NCI-H1105 (cell line): ENCODE data around the gene STIP1.

Source experiments
- DNase-seq: peaks from one replicate; lab custom pipeline; 2025; lab: John Stamatoyannopoulos, UW

STIP1 gene

DNA sequence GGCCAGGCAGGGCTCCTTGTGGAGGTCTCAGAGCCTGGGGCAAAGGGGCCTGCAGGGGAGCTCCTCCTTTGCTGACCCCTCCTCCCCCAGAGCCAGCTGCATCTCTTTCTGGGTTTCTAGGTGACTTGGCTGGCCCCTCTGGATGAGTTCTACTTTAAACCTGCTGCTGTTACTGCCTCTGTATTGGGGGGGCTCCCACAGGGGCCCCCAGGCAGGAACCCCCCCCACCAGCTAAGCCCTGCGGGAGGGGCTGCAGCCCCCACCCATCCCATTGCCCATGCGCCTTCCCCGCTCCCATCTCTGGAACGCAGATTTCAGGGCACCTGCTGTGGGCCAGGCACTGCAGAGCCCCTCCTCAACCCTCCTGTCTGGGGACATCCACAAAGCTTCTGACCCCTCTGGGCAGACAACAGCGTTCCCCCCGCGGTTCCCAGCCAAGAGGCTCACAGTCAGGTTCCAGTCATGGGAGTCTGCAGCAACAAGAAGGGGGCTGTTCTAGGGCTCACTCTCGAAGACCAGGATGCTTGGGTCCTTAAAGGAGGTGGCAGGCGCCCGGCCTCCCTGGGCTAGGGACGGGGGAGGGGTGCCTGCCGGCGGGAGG is 64.5 kb downstream of the STIP1 start:
- DNase-seq = no peak

DNA sequence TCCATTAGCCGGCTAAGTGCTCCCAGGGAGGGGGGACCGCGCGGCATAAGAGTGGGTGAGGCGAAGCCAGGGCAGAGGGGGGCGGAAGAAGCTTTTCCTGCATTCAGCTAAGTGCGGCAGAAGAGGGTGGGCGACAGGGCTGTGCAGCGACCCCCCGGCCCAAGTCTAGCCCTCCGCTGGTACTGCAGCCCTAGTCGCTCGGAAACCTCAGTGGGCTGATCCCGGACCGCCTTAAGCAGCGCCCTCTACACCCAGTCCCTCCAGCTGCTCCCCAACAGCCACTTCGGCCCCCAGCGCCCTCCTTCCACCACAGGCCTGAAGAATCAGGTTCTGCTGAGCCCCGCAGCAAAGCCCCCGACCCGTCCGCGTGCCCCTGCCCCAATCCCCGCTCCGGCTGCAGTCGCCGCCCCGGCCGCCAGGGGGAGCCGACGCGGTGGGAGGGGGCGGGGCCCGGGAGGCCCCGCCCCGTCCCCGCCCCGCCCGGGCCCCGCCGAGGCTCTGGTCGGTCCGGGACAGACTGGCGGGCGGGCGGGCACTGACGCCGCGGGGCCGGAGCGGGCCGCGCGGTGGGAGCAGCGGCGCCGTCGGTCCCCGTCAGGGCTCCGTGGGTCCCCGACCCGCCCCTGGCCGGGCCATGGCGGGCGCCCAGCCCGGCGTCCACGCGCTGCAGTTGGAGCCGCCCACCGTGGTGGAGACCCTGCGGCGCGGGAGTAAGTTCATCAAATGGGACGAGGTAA is 65.2 kb downstream of the STIP1 start, which contains the start of gene PLCB3:
TSS of gene PLCB3 (plus strand) at position 515 of the 737 bp plus-strand sequence. CDS start at position 635, 120 bp downstream.
- DNase-seq = peak; percentile 29

GRCh38 chr11:64251753-64252002 is 65.7 kb downstream of the STIP1 start:
- no peak for DNase-seq

DNA sequence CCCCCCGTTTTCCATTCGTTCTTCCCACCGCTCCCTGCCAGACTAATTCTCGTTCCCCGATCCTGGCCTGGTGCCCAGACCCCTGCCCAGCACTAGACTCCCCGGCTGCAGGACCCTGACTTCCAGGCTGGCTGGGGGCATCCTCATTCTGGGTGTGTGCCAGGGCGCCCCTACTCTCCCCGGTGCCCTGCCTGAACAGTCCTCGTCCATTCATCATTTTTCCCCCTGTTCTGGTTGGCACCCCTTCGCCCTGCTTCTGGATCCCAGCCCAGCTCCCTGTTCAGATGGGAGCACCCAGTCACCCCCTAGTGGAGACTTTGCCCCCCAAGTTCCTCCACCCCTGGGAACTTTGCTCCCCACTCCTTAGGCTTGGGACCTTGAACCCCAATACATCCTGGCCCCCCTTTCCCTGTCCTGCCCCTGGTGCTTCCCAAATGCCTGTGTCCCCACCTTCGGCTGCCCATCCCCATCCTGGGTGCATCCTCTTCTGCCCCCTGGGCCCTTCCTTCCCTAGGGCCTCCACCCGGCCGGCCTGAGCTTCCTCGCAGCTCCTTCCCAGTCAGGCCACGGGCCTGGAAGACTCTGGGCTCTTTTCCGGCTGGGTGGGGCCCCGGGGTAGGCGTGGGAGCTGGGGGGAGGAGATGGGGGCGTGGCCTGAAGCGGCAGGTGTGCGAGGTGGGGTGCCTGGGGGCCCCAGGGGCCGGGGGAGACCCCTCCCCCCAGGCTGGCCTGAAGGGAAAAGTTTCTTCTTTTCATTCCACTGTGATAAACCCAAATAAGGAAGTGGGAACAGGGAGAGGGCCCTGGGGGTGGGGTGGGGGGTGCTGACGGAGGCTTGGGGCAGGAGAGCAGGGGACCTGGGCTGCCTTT is 66.3 kb downstream of the STIP1 start:
- peak; percentile 43 for DNase-seq

- no peak for DNase-seq
Observed at GRCh38 chr11:64253043-64253442, 67.1 kb downstream of the STIP1 start.

DNA sequence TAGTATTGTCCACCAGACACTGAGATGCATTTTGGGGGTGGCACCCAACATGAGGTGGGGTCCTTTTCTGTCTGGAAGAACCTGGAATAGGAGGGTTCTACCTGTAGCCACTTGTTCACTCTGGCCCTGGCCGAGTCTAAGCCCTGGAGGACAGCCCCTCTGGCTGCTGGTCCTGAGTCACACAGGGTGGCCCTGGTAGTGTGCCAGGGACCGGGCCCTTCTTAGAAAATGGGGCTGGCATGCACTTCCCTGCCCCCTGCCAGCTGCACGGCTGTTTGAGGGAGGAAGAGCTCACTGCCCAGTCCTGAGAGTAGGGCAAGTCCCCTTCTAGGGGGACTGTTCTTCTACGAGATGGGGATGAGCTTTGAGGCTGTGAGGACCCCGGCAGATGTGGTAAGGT is 67.5 kb downstream of the STIP1 start:
- DNase-seq = no peak
